ENCODE results near the gene SLC10A7. TPM values are rescaled to one million over a fixed set of nuclear protein-coding genes. Genes with fewer than 3 reads are reported as not detected.

SLC10A7 gene
- total and polyA plus RNA-seq, 2 of the 13 experiments (the other 11 are each of a cell fraction or from before 2014, with no cell fraction given) = 18.5 to 18.8 TPM

DNA sequence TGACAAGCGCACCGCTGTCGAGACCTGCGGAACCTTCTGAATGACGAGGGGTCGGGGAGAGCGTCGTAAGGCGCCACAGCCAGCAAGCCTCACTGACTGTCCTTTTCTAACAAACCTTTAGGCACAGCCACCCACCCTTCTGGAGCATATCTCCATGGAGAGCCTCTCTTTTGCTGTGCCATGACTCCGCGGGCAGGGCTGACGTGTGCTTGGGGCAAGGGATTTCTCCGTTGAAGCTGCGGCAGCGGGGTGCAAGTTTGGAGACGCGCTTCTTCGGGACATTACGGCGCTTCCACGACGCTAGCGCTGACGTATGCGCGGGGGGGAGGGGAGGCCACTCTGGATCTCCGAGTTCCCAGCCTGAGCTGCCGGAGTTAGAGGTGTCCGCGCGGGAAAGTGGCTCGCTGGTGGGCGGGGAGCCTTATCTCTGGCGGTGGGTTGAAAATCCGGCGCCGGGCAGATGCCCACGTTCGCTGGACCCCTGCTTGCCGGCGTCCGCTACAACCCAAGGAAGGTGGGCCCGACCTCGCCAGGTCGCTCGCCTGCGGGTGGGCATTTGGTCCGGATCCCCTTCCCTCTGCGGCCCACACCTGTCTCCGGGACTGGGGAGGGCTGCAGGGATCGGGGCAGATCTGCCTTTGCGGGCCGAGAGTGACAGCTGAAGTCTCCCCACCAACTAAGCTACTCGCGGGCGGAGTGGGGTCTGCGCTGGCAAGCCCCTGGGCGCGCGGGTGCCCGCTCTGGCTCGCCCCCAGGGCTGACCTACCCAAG, 543 bp upstream of the SLC10A7 start (continued):
- no peak for TF ChIP-seq CHD4 (IDR thresholded peaks at IDR 0.05; ENCODE audit: borderline replicate concordance, low read length)
- peak; percentile 55; the same call in 1 of the 2 replicates for TF ChIP-seq PHF20 (CRISPR knock-in tag; IDR thresholded peaks at IDR 0.05)
- 0 out of 2 replicates have a peak, but pooled peaks have one; percentile 50 for TF ChIP-seq ATF7-NPFF (CRISPR knock-in tag; IDR thresholded peaks at IDR 0.05; ENCODE audit: low read depth)
- no peak for TF ChIP-seq DNMT1 (CRISPR knock-in tag; IDR thresholded peaks at IDR 0.05)
- TF ChIP-seq, protein P1, sequence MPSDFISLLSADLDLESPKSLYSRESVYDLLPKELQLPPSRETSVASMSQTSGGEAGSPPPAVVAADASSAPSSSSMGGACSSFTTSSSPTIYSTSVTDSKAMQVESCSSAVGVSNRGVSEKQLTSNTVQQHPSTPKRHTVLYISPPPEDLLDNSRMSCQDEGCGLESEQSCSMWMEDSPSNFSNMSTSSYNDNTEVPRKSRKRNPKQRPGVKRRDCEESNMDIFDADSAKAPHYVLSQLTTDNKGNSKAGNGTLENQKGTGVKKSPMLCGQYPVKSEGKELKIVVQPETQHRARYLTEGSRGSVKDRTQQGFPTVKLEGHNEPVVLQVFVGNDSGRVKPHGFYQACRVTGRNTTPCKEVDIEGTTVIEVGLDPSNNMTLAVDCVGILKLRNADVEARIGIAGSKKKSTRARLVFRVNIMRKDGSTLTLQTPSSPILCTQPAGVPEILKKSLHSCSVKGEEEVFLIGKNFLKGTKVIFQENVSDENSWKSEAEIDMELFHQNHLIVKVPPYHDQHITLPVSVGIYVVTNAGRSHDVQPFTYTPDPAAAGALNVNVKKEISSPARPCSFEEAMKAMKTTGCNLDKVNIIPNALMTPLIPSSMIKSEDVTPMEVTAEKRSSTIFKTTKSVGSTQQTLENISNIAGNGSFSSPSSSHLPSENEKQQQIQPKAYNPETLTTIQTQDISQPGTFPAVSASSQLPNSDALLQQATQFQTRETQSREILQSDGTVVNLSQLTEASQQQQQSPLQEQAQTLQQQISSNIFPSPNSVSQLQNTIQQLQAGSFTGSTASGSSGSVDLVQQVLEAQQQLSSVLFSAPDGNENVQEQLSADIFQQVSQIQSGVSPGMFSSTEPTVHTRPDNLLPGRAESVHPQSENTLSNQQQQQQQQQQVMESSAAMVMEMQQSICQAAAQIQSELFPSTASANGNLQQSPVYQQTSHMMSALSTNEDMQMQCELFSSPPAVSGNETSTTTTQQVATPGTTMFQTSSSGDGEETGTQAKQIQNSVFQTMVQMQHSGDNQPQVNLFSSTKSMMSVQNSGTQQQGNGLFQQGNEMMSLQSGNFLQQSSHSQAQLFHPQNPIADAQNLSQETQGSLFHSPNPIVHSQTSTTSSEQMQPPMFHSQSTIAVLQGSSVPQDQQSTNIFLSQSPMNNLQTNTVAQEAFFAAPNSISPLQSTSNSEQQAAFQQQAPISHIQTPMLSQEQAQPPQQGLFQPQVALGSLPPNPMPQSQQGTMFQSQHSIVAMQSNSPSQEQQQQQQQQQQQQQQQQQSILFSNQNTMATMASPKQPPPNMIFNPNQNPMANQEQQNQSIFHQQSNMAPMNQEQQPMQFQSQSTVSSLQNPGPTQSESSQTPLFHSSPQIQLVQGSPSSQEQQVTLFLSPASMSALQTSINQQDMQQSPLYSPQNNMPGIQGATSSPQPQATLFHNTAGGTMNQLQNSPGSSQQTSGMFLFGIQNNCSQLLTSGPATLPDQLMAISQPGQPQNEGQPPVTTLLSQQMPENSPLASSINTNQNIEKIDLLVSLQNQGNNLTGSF (CRISPR knock-in tag; IDR thresholded peaks at IDR 0.05) = no peak
- TF ChIP-seq KAT8 (CRISPR knock-in tag; IDR thresholded peaks at IDR 0.05) = peak; percentile 56
- TF ChIP-seq, protein P2, sequence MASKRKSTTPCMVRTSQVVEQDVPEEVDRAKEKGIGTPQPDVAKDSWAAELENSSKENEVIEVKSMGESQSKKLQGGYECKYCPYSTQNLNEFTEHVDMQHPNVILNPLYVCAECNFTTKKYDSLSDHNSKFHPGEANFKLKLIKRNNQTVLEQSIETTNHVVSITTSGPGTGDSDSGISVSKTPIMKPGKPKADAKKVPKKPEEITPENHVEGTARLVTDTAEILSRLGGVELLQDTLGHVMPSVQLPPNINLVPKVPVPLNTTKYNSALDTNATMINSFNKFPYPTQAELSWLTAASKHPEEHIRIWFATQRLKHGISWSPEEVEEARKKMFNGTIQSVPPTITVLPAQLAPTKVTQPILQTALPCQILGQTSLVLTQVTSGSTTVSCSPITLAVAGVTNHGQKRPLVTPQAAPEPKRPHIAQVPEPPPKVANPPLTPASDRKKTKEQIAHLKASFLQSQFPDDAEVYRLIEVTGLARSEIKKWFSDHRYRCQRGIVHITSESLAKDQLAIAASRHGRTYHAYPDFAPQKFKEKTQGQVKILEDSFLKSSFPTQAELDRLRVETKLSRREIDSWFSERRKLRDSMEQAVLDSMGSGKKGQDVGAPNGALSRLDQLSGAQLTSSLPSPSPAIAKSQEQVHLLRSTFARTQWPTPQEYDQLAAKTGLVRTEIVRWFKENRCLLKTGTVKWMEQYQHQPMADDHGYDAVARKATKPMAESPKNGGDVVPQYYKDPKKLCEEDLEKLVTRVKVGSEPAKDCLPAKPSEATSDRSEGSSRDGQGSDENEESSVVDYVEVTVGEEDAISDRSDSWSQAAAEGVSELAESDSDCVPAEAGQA (IDR thresholded peaks at IDR 0.05; ENCODE audit: low read depth) = peak; percentile 68; the same call in 1 of the 2 replicates
- TF ChIP-seq, protein P2 (CRISPR knock-in tag; IDR thresholded peaks at IDR 0.05; ENCODE audit: borderline replicate concordance) = no peak
- TF ChIP-seq DR1 (CRISPR knock-in tag; IDR thresholded peaks at IDR 0.05) = peak; percentile 49; the same call in 1 of the 2 replicates
- 0 out of 2 replicates have a peak, but pooled peaks have one; percentile 17 for TF ChIP-seq ZNF772 (CRISPR knock-in tag; IDR thresholded peaks at IDR 0.05)
- TF ChIP-seq, protein P3, sequence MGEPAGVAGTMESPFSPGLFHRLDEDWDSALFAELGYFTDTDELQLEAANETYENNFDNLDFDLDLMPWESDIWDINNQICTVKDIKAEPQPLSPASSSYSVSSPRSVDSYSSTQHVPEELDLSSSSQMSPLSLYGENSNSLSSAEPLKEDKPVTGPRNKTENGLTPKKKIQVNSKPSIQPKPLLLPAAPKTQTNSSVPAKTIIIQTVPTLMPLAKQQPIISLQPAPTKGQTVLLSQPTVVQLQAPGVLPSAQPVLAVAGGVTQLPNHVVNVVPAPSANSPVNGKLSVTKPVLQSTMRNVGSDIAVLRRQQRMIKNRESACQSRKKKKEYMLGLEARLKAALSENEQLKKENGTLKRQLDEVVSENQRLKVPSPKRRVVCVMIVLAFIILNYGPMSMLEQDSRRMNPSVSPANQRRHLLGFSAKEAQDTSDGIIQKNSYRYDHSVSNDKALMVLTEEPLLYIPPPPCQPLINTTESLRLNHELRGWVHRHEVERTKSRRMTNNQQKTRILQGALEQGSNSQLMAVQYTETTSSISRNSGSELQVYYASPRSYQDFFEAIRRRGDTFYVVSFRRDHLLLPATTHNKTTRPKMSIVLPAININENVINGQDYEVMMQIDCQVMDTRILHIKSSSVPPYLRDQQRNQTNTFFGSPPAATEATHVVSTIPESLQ (CRISPR knock-in tag; conservative IDR thresholded peaks at IDR 0.05) = no peak
- TF ChIP-seq DPF2 (CRISPR knock-in tag; IDR thresholded peaks at IDR 0.05; ENCODE audit: borderline replicate concordance, low read depth) = no peak
- TF ChIP-seq, protein P4, sequence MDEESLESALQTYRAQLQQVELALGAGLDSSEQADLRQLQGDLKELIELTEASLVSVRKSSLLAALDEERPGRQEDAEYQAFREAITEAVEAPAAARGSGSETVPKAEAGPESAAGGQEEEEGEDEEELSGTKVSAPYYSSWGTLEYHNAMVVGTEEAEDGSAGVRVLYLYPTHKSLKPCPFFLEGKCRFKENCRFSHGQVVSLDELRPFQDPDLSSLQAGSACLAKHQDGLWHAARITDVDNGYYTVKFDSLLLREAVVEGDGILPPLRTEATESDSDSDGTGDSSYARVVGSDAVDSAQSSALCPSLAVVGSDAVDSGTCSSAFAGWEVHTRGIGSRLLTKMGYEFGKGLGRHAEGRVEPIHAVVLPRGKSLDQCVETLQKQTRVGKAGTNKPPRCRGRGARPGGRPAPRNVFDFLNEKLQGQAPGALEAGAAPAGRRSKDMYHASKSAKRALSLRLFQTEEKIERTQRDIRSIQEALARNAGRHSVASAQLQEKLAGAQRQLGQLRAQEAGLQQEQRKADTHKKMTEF (CRISPR knock-in tag; IDR thresholded peaks at IDR 0.05) = no peak; the same call in 1 of the 2 replicates

Data from HepG2 (cell line).